Measurements from ENCODE around the gene WDR46.

Gene WDR46

GRCh38 chr6:33313709-33314514, 24.9 kb upstream of the WDR46 start, which contains the start of gene TAPBP:
Gene TAPBP (minus strand): TSS chr6:33314078. CDS start chr6:33314041, 37 bp downstream.
- DNase-seq (ENCODE audit: low spot score) = peak; percentile 62

GRCh38 chr6:33313105-33313708, 24.2 kb upstream of the WDR46 start:
- peak; percentile 65 for DNase-seq (ENCODE audit: low spot score)

GRCh38 chr6:33312361-33313104, 23.5 kb upstream of the WDR46 start:
- peak; percentile 68 for DNase-seq (ENCODE audit: low spot score)

GRCh38 chr6:33306356-33306755, 17.3 kb upstream of the WDR46 start:
- no peak for DNase-seq (ENCODE audit: low spot score)

GRCh38 chr6:33305052-33305451, 16.0 kb upstream of the WDR46 start:
- no peak for DNase-seq (ENCODE audit: low spot score)

- DNase-seq (ENCODE audit: low spot score) = no peak
These were observed 15.2 kb upstream of the WDR46 start for GRCh38 chr6:33304216-33304615.

GRCh38 chr6:33301877-33302276, 12.8 kb upstream of the WDR46 start:
- DNase-seq (ENCODE audit: low spot score) = no peak

- DNase-seq (ENCODE audit: low spot score) = peak; percentile 95
These were observed 10.4 kb upstream of the WDR46 start for GRCh38 chr6:33299237-33299944.

- peak; percentile 68 for DNase-seq (ENCODE audit: low spot score)
These were observed 9.8 kb upstream of the WDR46 start, which contains the start of gene RGL2 for GRCh38 chr6:33298773-33299236. Gene RGL2 (minus strand): TSS chr6:33298942. CDS start chr6:33298610, 332 bp downstream.

- DNase-seq (ENCODE audit: low spot score) = peak; percentile 89
These were observed 9.1 kb upstream of the WDR46 start for GRCh38 chr6:33297956-33298772.

GRCh38 chr6:33297406-33297955, 8.4 kb upstream of the WDR46 start:
- DNase-seq (ENCODE audit: low spot score) = no peak

GRCh38 chr6:33296797-33297405, 7.9 kb upstream of the WDR46 start:
- DNase-seq (ENCODE audit: low spot score) = no peak

- no peak for DNase-seq (ENCODE audit: low spot score)
These were observed 6.8 kb upstream of the WDR46 start for GRCh38 chr6:33295621-33296369.

- no peak for DNase-seq (ENCODE audit: low spot score)
These were observed 5.2 kb upstream of the WDR46 start for GRCh38 chr6:33294086-33294823.

- DNase-seq (ENCODE audit: low spot score) = no peak
These were observed 4.1 kb upstream of the WDR46 start for GRCh38 chr6:33292996-33293682.

GRCh38 chr6:33290459-33290858, 1.4 kb upstream of the WDR46 start:
- no peak for DNase-seq (ENCODE audit: low spot score)

GRCh38 chr6:33289784-33290315, 811 bp upstream of the WDR46 start:
- no peak for DNase-seq (ENCODE audit: low spot score)

Data from RKO (cell line).